Mesenchymal stem cell (in vitro differentiated cells and primary cell): ENCODE measurements around the gene GLI3.

ENCODE experiments used
- DNase-seq: peaks from one replicate; pipeline ENCODE4 v3.0.0-alpha.2; 2013
- H2AFZ ChIP-seq: one replicate; pipeline ENCODE4 v1.6.1; 2013; ENCODE audit warnings: low read depth, mild to moderate bottlenecking, control low read depth, inconsistent platforms, low read length, moderate library complexity
- H2AK5ac ChIP-seq: 2 replicates; pipeline ENCODE4 v1.6.1; 2013; ENCODE audit warnings: low read length, moderate library complexity, mild to moderate bottlenecking, inconsistent platforms; ENCODE audit not compliant: severe bottlenecking
- H2BK120ac ChIP-seq: one replicate; pipeline ENCODE4 v1.6.1; 2013; ENCODE audit warnings: low read depth, mild to moderate bottlenecking, inconsistent platforms, low read length, moderate library complexity
- H2BK12ac ChIP-seq, 2 experiments: one replicate each; pipeline ENCODE4 v1.6.1; 2013; ENCODE audit warnings: inconsistent platforms in 2 of 2, low read length in 2 of 2, mild to moderate bottlenecking in 2 of 2, moderate library complexity in 2 of 2, control low read depth in 1 of 2
- H2BK15ac ChIP-seq: one replicate; pipeline ENCODE4 v1.6.1; 2013; ENCODE audit warnings: mild to moderate bottlenecking, low read depth, inconsistent platforms; ENCODE audit not compliant: poor library complexity, severe bottlenecking
- H2BK5ac ChIP-seq: 2 replicates; pipeline ENCODE4 v1.6.1; 2013; ENCODE audit warnings: low read depth, mild to moderate bottlenecking, low read length, control low read depth, inconsistent platforms; ENCODE audit not compliant: poor library complexity, severe bottlenecking
- H3K14ac ChIP-seq, 2 experiments: one replicate each; pipeline ENCODE4 v1.6.1; 2013; ENCODE audit warnings: inconsistent platforms in 2 of 2, low read length in 2 of 2, control low read depth in 1 of 2, mild to moderate bottlenecking in 1 of 2, moderate library complexity in 1 of 2
- H3K18ac ChIP-seq, 2 experiments: one replicate each; pipeline ENCODE4 v1.6.1; 2013; ENCODE audit warnings: inconsistent platforms in 2 of 2, low read length in 2 of 2, control low read depth in 1 of 2, low read depth in 1 of 2, mild to moderate bottlenecking in 1 of 2
- H3K23ac ChIP-seq, 2 experiments: one replicate each; pipeline ENCODE4 v1.6.1; 2013; ENCODE audit warnings: inconsistent platforms in 2 of 2, low read length in 2 of 2, mild to moderate bottlenecking in 2 of 2, moderate library complexity in 2 of 2, control low read depth in 1 of 2
- H3K27ac ChIP-seq: 2 replicates; pipeline ENCODE4 v1.5.1; 2013; ENCODE audit warnings: mild to moderate bottlenecking, moderate library complexity, low read length, control low read depth, inconsistent platforms; ENCODE audit not compliant: poor library complexity, severe bottlenecking
- H3K27me3 ChIP-seq, 2 experiments: 2 replicates each; pipeline versions ENCODE4 v1.6.1 to v1.7.0; 2013; ENCODE audit warnings: low read length in 2 of 2, mild to moderate bottlenecking in 2 of 2, moderate library complexity in 2 of 2, control low read depth in 1 of 2, inconsistent platforms in 1 of 2; ENCODE audit not compliant: control insufficient read depth in 1 of 2, insufficient read depth in 1 of 2
- H3K36me3 ChIP-seq, 2 experiments: 2 replicates each; pipeline versions ENCODE4 v1.6.1 to v1.7.0; 2013; ENCODE audit warnings: low read length in 2 of 2, control low read depth in 1 of 2, inconsistent platforms in 1 of 2, low read depth in 1 of 2, mild to moderate bottlenecking in 1 of 2; ENCODE audit not compliant: insufficient read depth in 2 of 2, control insufficient read depth in 1 of 2
- H3K4ac ChIP-seq, 2 experiments: one replicate each; pipeline ENCODE4 v1.6.1; 2013; ENCODE audit warnings: inconsistent platforms in 2 of 2, low read length in 2 of 2, mild to moderate bottlenecking in 2 of 2, moderate library complexity in 2 of 2, control low read depth in 1 of 2, low read depth in 1 of 2
- H3K4me1 ChIP-seq: 2 replicates; pipeline ENCODE4 v1.6.1; 2013; ENCODE audit warnings: low read depth, low read length, control low read depth; ENCODE audit not compliant: control insufficient read depth, insufficient read depth
- H3K4me2 ChIP-seq: 2 replicates; pipeline ENCODE4 v1.6.1; 2013; ENCODE audit warnings: low read length, mild to moderate bottlenecking, inconsistent platforms; ENCODE audit not compliant: poor library complexity, severe bottlenecking
- H3K4me3 ChIP-seq, 2 experiments: 2 replicates each; pipeline versions ENCODE4 v1.5.1 to v1.7.0; 2013; ENCODE audit warnings: low read length in 2 of 2, mild to moderate bottlenecking in 2 of 2, control low read depth in 1 of 2, low read depth in 1 of 2; ENCODE audit not compliant: insufficient read depth in 1 of 2
- H3K79me1 ChIP-seq: replicated peaks from 2 replicates; pipeline ENCODE4 v1.6.1; 2013; ENCODE audit warnings: mild to moderate bottlenecking, control low read depth, low read length, inconsistent platforms; ENCODE audit not compliant: poor library complexity, severe bottlenecking
- H3K9ac ChIP-seq: 2 replicates; pipeline ENCODE4 v1.7.0; 2013; ENCODE audit warnings: mild to moderate bottlenecking, low read length, moderate library complexity
- H3K9me3 ChIP-seq: 2 replicates; pipeline ENCODE4 v1.7.0; 2013; ENCODE audit warnings: mild to moderate bottlenecking, low read length; ENCODE audit not compliant: control insufficient read depth
- H4K8ac ChIP-seq: one replicate; pipeline ENCODE4 v1.6.1; 2013; ENCODE audit warnings: inconsistent platforms, mild to moderate bottlenecking, low read length, moderate library complexity
- H4K91ac ChIP-seq: one replicate; pipeline ENCODE4 v1.6.1; 2013; ENCODE audit warnings: mild to moderate bottlenecking, low read length, inconsistent platforms
- WGBS: methylation state at CpG from one replicate; pipeline ENCODE4 v1.1.7; 2013; ENCODE audit warnings: mixed read lengths; 5-methylcytosine and 5-hydroxymethylcytosine counted together

GLI3 gene

GRCh38 chr7:42168512-42168911 lies 68.5 kb downstream of the GLI3 start:
- Histone ChIP-seq H3K79me1 (peaks cover 12% of the 10 kb centered on the region), H3K18ac (no peak overlapping the region), H3K9ac (no peak overlapping the region), H2BK5ac (no peak overlapping the region), H2AK5ac (no peak overlapping the region), H3K4me3 (no peak overlapping the region), H2BK15ac (no peak overlapping the region), H3K23ac (no peak overlapping the region), H3K4ac (no peak overlapping the region), H3K9me3 (no peaks in the 10 kb centered on the region), H2BK120ac (no peak overlapping the region), H4K8ac (no peak overlapping the region), H3K27ac (no peak overlapping the region), H2AFZ (no peak overlapping the region), H3K14ac (no peak overlapping the region), H3K27me3 (no peaks in the 10 kb centered on the region), H3K4me1 (peaks cover 12% of the 10 kb centered on the region), H4K91ac (no peak overlapping the region), H2BK12ac (no peak overlapping the region), H3K36me3 (peaks cover 0 to 11% of the 10 kb centered on the region in 2 experiments), H3K4me2 (no peak overlapping the region)
- 93% methylated on average over 7 of the region's 8 CpGs for WGBS
- DNase-seq: no peak

DNA sequence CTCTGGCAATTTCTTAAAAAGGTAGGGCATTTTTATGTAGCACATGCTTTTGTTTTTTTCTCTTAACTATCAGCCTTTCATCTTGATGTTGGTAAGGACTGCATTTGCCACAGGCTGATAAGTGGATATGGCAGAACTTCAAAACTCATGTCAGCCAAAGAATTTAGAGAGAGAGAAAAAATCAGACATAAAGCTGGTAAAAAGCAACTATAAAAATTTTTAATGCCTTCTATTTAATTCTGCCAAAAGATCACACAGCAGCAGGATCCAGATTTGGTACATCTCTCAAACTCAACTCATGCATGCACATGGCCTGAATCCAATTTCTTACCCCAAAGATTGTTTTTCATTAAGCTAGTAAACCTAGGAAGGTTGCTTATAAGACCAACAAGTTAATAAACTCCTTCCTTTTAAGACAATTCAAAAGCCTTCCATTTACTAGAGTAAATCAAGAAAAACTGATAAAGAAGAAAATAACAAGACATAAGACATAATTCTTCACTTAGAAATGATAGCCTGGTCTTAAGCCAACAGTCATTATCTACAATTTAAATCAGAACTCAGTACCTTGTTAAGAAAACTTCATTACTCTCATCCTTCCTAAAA lies 69.3 kb downstream of the GLI3 start:
- Histone ChIP-seq H3K14ac (no peak overlapping the region), H3K27ac (no peak overlapping the region), H2AFZ (no peak overlapping the region), H2AK5ac (no peak overlapping the region), H2BK15ac (no peak overlapping the region), H4K8ac (no peak overlapping the region), H2BK12ac (no peak overlapping the region), H3K27me3 (no peaks in the 10 kb centered on the region), H2BK120ac (no peak overlapping the region), H3K9ac (no peak overlapping the region), H3K4ac (no peak overlapping the region), H3K4me1 (peaks cover 12% of the 10 kb centered on the region), H4K91ac (no peak overlapping the region), H3K4me3 (no peak overlapping the region), H3K79me1 (peaks cover 9% of the 10 kb centered on the region), H3K18ac (no peak overlapping the region), H3K23ac (no peak overlapping the region), H3K4me2 (no peak overlapping the region), H2BK5ac (no peak overlapping the region), H3K36me3 (peaks cover 0 to 11% of the 10 kb centered on the region in 2 experiments), H3K9me3 (no peaks in the 10 kb centered on the region)
- DNase-seq: no peak

- Histone ChIP-seq H2BK12ac (no peak overlapping the region), H3K27me3 (no peaks in the 10 kb centered on the region), H3K14ac (no peak overlapping the region), H3K4me3 (no peak overlapping the region), H2AFZ (no peak overlapping the region), H3K9me3 (no peaks in the 10 kb centered on the region), H3K18ac (no peak overlapping the region), H2AK5ac (no peak overlapping the region), H4K91ac (no peak overlapping the region), H3K4ac (no peak overlapping the region), H3K4me2 (no peak overlapping the region), H3K9ac (no peak overlapping the region), H3K4me1 (peaks cover 12% of the 10 kb centered on the region), H4K8ac (no peak overlapping the region), H3K23ac (no peak overlapping the region), H2BK15ac (no peak overlapping the region), H3K79me1 (peaks cover 8% of the 10 kb centered on the region), H2BK5ac (no peak overlapping the region), H3K36me3 (peaks cover 0 to 6% of the 10 kb centered on the region in 2 experiments), H3K27ac (no peak overlapping the region), H2BK120ac (no peak overlapping the region)
- WGBS: 100% methylated on average over 1 of the region's 2 CpGs
- DNase-seq: no peak
Measured at GRCh38 chr7:42167206-42167605, 69.8 kb downstream of the GLI3 start.

DNA sequence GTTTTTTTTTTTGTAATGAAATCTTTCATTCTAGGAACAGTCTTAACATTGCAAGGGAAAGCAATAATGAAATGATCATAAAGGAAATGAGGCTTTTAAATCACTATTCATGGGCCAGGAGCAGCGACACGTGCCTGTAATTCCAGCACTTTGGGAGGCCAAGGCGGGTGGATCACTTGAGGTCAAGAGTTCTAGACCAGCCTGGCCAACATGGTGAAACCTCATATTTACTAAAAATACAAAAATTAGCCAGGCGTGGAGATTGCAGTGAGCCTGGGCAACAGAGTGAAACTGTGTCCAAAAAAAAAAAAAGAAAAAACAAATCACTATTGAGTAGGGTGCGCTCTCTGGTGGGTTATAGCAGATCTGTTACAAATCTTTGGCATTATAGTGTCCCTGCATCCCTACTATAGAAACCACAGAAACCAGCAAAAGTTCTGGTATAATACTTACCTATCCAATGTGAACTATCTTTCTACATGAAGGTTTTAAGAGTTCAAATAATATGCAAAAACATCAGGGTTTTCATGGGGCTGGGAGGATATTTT lies 72.1 kb downstream of the GLI3 start:
- H3K18ac ChIP-seq: no peak overlapping the region
- H2BK15ac ChIP-seq: no peak overlapping the region
- H4K91ac ChIP-seq: no peak overlapping the region
- WGBS: 96% methylated on average over 3 of the region's 5 CpGs
- H3K9ac ChIP-seq: no peak overlapping the region
- no peaks in the 10 kb centered on the region for H3K27me3 ChIP-seq
- H3K9me3 ChIP-seq: no peaks in the 10 kb centered on the region
- peaks cover 8% of the 10 kb centered on the region for H3K79me1 ChIP-seq
- no peak overlapping the region for H2AFZ ChIP-seq
- no peak overlapping the region for H3K23ac ChIP-seq
- no peak overlapping the region for H2BK120ac ChIP-seq
- H3K27ac ChIP-seq: no peak overlapping the region
- no peak overlapping the region for H2AK5ac ChIP-seq
- no peak for DNase-seq
- H3K4me3 ChIP-seq: no peak overlapping the region
- H3K14ac ChIP-seq: no peak overlapping the region
- H3K4me2 ChIP-seq: no peak overlapping the region
- peaks cover 8% of the 10 kb centered on the region for H3K4me1 ChIP-seq
- H4K8ac ChIP-seq: no peak overlapping the region
- no peaks in the 10 kb centered on the region for H3K36me3 ChIP-seq
- H2BK12ac ChIP-seq: no peak overlapping the region
- no peak overlapping the region for H2BK5ac ChIP-seq
- H3K4ac ChIP-seq: no peak overlapping the region
